ENCODE data around the gene PLBD2.

Gene PLBD2

GRCh38 chr12:113400362-113400761 lies 42.0 kb downstream of the PLBD2 start:
- H3K27ac Mint-ChIP-seq = no peak overlapping the region
- no peaks in the 10 kb centered on the region for H3K4me1 Mint-ChIP-seq (ENCODE audit: low read depth)
- no peak overlapping the region for H3K4me3 Mint-ChIP-seq
- H3K27me3 Mint-ChIP-seq (ENCODE audit: low read depth) = peaks cover 9% of the 10 kb centered on the region
- no peaks in the 10 kb centered on the region for H3K36me3 Mint-ChIP-seq (ENCODE audit: low read depth)
- DNase-seq (ENCODE audit: low spot score) = no peak
- H3K9me3 Mint-ChIP-seq = no peaks in the 10 kb centered on the region

GRCh38 chr12:113401066-113402000 lies 42.9 kb downstream of the PLBD2 start:
- H3K27ac Mint-ChIP-seq = no peak overlapping the region
- H3K4me1 Mint-ChIP-seq (ENCODE audit: low read depth) = no peaks in the 10 kb centered on the region

DNA sequence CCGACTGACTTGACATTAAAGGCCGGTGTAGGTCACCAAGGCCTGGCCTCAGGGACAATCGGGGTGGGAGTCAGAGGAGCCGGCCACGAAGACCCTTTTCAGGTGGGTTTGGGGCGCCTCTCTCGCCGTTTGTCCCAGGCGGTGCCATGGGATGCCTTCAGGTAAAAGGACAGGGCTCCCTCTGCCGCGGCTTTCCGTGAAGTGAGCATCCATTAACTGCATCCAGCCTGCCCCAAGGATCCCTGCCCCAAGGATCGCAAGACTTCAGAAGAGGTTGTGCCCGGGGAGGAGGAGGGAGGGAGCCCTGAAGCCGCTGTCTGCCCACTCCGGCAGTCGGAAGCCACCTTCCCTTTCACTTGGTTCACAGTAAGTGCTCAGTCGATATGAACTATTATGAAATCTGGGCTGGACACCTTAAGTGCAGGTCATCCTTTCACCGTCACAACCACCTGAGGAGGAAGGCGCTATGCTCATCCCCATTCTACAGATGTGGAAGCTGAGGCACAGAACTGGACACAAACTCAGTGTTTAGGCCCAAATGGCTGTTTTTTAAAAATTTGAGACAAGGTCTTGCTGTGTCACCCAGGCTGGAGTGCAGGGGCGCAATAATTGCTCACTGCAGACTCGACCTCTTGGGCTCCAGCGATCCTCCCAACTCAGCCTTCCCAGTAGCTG lies 44.3 kb downstream of the PLBD2 start:
- no peak for DNase-seq (ENCODE audit: low spot score)
- Mint-ChIP-seq H3K4me1 (ENCODE audit: low read depth) (no peaks in the 10 kb centered on the region), H3K4me3 (no peak overlapping the region), H3K27me3 (ENCODE audit: low read depth) (peaks cover 19% of the 10 kb centered on the region), H3K36me3 (ENCODE audit: low read depth) (no peaks in the 10 kb centered on the region), H3K27ac (no peak overlapping the region), H3K9me3 (no peaks in the 10 kb centered on the region)

More at GRCh38 chr12:113401066-113402000, 42.9 kb downstream of the PLBD2 start:
- H3K36me3 Mint-ChIP-seq (ENCODE audit: low read depth) = no peaks in the 10 kb centered on the region
- no peaks in the 10 kb centered on the region for H3K9me3 Mint-ChIP-seq
- H3K4me3 Mint-ChIP-seq = no peak overlapping the region
- peaks cover 16% of the 10 kb centered on the region for H3K27me3 Mint-ChIP-seq (ENCODE audit: low read depth)
- no peak for DNase-seq (ENCODE audit: low spot score)

DNA sequence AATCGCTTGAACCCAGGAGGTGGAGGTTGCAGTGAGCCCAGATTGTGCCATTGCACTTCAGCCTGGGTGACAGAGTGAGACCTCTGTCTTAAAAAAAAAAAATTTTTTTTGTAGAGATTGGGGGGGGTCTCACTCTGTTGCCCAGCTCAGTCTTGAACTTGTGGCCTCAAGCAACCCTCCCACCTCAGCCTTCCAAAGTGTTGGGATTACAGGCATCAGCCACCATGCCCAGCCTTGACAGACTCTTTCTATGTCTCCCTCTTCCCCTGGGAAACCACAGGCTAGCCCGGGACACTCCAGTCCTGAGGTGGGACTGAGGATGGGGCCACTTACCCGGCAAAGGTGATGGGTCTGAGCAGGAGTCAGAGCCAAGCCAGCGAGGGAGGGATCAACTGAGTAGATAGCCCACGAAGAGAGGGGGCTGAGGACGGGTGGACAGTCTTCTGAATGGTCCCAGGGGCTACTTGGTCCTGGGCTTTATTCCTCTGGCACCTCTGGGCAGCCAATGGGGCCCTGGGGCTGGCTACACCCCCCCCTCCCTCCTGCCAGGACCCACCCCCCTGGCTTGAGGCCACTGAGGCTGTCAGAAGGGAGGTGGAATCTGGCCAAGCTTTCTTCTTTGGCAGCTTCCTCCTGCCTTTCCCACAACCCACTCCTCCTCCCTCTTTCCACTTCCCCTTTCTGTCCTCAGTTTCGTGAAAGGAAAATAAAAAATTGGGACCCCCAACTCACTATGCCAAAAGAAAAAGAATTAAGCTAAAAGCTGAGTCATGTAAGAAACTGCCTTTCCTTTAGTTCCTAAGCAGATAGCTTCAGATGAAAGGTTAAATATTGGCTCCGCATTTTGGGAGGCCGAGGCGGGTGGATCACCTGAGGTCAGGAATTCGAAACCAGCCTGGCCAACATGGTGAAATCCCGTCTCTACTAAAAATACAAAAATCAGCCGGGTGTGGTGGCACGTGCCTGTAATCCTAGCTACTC lies 45.3 kb downstream of the PLBD2 start, which contains the start of gene SDS:
Gene SDS, minus strand, starts transcription at position 453 of the 981 bp plus-strand sequence. CDS start 4,179 bp downstream, outside the sequence.
- H3K27ac Mint-ChIP-seq = no peak within 1 kb of the TSS
- H3K36me3 Mint-ChIP-seq (ENCODE audit: low read depth) = no peaks in the 10 kb centered on the region
- peaks cover 19% of the 10 kb centered on the region for H3K27me3 Mint-ChIP-seq (ENCODE audit: low read depth)
- no peak within 1 kb of the TSS for H3K4me3 Mint-ChIP-seq
- no peaks in the 10 kb centered on the region for H3K4me1 Mint-ChIP-seq (ENCODE audit: low read depth)
- no peaks in the 10 kb centered on the region for H3K9me3 Mint-ChIP-seq
- no peak for DNase-seq (ENCODE audit: low spot score)

GRCh38 chr12:113405694-113406093 lies 47.3 kb downstream of the PLBD2 start:
- Mint-ChIP-seq H3K27ac (no peak overlapping the region), H3K9me3 (no peaks in the 10 kb centered on the region), H3K4me1 (ENCODE audit: low read depth) (no peaks in the 10 kb centered on the region), H3K36me3 (ENCODE audit: low read depth) (no peaks in the 10 kb centered on the region), H3K4me3 (no peak overlapping the region), H3K27me3 (ENCODE audit: low read depth) (peaks cover 19% of the 10 kb centered on the region)
- DNase-seq (ENCODE audit: low spot score) = no peak

DNA sequence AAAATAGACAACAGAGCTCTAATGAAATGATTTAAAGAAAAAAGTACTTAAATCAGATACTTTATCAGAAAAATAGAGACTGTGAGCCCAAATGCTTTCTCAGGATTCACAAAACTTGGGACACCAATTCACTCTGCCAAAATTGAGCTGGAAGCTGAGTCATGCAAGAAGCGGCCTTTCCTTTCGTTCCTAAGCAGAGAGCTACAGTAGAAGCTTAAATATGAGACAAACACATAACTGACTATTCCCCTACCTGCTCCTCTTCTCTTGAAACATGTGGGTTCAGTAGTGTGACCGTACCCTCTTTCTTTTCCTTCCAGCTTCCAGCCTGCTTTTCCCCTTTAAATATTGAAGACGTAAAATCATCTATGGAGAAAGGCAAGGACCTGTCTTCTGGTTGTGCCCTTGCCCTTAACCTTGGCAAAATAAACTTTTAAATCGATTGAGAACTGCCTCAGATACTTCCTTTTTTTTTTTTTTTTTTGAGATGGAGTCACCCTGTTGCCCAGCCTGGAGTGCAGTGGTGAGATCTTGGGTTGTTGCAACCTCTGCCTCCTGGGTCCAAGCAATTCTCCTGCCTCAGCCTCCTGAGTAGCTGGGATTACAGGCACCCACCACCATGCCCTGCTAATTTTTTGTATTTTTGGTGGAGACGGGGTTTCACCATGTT lies 49.7 kb downstream of the PLBD2 start:
- Mint-ChIP-seq H3K9me3 (no peaks in the 10 kb centered on the region), H3K27me3 (ENCODE audit: low read depth) (peaks cover 19% of the 10 kb centered on the region), H3K36me3 (ENCODE audit: low read depth) (no peaks in the 10 kb centered on the region), H3K27ac (no peak overlapping the region), H3K4me1 (ENCODE audit: low read depth) (no peaks in the 10 kb centered on the region), H3K4me3 (no peak overlapping the region)
- DNase-seq (ENCODE audit: low spot score) = no peak

GRCh38 chr12:113408756-113409298 lies 50.4 kb downstream of the PLBD2 start:
- no peak overlapping the region for H3K4me3 Mint-ChIP-seq
- H3K4me1 Mint-ChIP-seq (ENCODE audit: low read depth) = no peaks in the 10 kb centered on the region
- no peaks in the 10 kb centered on the region for H3K36me3 Mint-ChIP-seq (ENCODE audit: low read depth)
- no peaks in the 10 kb centered on the region for H3K9me3 Mint-ChIP-seq
- H3K27me3 Mint-ChIP-seq (ENCODE audit: low read depth) = peaks cover 19% of the 10 kb centered on the region
- no peak overlapping the region for H3K27ac Mint-ChIP-seq
- DNase-seq (ENCODE audit: low spot score) = no peak

DNA sequence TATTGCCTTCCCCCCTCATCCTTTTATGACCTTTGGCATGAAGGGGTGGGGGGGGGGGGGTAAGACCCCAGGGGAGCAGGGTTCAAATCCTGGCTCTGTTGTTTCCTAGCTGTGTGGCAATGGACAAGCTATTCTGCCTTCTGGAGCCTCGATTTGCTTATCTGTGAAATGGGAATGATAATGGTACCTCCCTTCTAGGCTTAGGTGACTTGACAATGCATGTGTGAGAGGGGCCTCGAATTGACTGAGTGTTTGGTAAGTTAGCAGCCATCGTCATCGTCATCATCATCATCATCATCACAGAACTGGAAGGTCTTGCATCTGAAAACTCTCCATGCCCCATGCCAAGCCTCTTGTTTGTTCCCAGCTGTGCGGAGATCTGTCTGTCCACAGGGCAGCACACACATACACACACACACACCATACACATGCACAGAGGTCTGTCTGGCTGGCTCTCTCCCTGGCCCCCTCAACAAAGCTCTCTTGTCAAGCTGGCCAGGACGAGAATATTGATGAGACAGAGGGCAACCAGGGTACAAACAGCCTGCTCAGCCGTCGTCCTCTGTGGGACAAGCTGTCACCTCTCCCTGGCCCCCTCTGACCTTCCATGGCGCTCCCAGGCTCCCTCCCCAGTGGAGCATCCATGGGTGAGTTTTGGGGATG lies 51.2 kb downstream of the PLBD2 start:
- no peaks in the 10 kb centered on the region for H3K4me1 Mint-ChIP-seq (ENCODE audit: low read depth)

DNA sequence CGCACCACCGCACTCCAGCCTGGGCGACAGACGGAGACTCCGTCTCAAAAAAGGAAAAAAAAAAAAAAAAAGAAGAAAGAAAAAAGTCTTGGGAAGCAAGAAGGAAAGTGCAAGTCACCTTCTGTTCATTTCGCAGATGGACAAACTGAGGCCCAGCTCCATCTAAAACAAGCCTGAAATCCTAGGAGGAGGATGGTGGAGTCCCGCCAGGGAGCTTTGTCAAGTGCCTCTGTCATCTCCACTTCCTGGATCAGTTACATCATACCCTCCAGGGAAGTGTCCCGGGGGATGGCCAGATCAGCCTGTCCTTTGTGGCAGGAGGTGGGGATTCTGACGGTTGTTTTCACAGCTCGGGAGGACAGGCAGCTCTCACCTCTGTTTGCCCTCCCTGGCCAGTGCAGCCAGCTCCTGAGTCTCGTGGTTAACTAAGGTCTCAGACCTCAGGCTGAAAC lies 55.1 kb downstream of the PLBD2 start:
- no peaks in the 10 kb centered on the region for H3K4me1 Mint-ChIP-seq (ENCODE audit: low read depth)
- H3K4me3 Mint-ChIP-seq = no peak overlapping the region
- no peak overlapping the region for H3K27ac Mint-ChIP-seq
- H3K27me3 Mint-ChIP-seq (ENCODE audit: low read depth) = peaks cover 2% of the 10 kb centered on the region
- no peaks in the 10 kb centered on the region for H3K9me3 Mint-ChIP-seq
- DNase-seq (ENCODE audit: low spot score) = no peak
- H3K36me3 Mint-ChIP-seq (ENCODE audit: low read depth) = no peaks in the 10 kb centered on the region

More for the DNA sequence above, 51.2 kb downstream of the PLBD2 start:
- no peak for DNase-seq (ENCODE audit: low spot score)
- Mint-ChIP-seq H3K4me3 (no peak overlapping the region), H3K27me3 (ENCODE audit: low read depth) (peaks cover 15% of the 10 kb centered on the region), H3K27ac (no peak overlapping the region), H3K9me3 (no peaks in the 10 kb centered on the region), H3K36me3 (ENCODE audit: low read depth) (no peaks in the 10 kb centered on the region)

- Mint-ChIP-seq H3K4me3 (no peak overlapping the region), H3K4me1 (ENCODE audit: low read depth) (no peaks in the 10 kb centered on the region), H3K27me3 (ENCODE audit: low read depth) (peaks cover 2% of the 10 kb centered on the region), H3K27ac (no peak overlapping the region), H3K36me3 (ENCODE audit: low read depth) (no peaks in the 10 kb centered on the region), H3K9me3 (no peaks in the 10 kb centered on the region)
- no peak for DNase-seq (ENCODE audit: low spot score)
Observed at GRCh38 chr12:113414519-113415038, 56.2 kb downstream of the PLBD2 start.

DNA sequence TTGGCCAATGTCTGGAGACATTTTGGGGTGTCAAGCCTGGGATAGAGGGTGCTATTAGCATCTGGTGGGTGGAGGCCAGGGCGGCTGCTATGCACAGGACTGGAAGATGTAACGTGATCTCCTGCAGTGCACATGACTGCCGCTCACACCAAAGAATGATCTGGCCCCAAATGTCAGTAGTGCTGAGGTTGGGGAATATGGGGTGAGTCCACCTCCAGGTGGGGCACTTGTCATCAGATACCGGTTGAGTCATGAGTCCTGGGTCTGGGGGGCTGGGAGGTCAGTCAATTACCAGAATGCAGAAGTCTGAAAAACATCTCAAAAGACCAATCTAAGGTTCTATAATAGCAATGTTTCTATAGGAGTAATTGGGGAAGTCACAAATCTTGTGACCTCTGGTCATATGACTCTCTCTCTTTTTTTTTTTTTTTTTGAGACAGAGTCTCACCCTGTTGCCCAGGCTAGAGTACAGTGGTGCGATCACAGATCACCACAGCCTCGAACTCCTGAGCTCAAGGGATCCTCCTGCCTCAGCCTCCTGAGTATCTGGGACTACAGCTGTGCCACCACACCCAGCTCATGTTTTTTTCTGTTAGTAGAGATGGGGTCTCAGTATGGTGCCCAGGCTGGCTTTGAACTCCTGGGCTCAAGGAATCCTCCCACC lies 57.8 kb downstream of the PLBD2 start:
- Mint-ChIP-seq H3K4me3 (no peak overlapping the region), H3K36me3 (ENCODE audit: low read depth) (no peaks in the 10 kb centered on the region), H3K27me3 (ENCODE audit: low read depth) (peaks cover 2% of the 10 kb centered on the region), H3K9me3 (no peaks in the 10 kb centered on the region), H3K27ac (no peak overlapping the region), H3K4me1 (ENCODE audit: low read depth) (no peaks in the 10 kb centered on the region)
- DNase-seq (ENCODE audit: low spot score) = no peak

Measured in T-helper 2 cell treated with Interferon-gamma antibody and Interleukin-4, amounts not matched to agents 5 μg/mL and 100 μg/mL, for 36 hours (primary cell).